D721Med (cell line): ENCODE data around the gene IQSEC2.

Experiments
- DNase-seq: peaks from one replicate; pipeline ENCODE4 v3.0.0; 2011; ENCODE audit warnings: low spot score; ENCODE audit not compliant: insufficient read length
- FAIRE-seq: peaks from 2 replicates; lab custom pipeline; 2011; peaks lifted over from hg19 to GRCh38; lab: Jason Lieb, UNC
- CTCF ChIP-seq: IDR thresholded peaks from 2 replicates; pipeline ENCODE4 v1.5.1; 2012; ENCODE audit warnings: mild to moderate bottlenecking, control low read depth; ENCODE audit not compliant: insufficient read depth; ENCODE audit errors: missing control alignments

IQSEC2 gene

GRCh38 chrX:53251307-53251706 is 30.1 kb downstream of the IQSEC2 start:
- FAIRE-seq: no peak
- DNase-seq: no peak

GRCh38 chrX:53250556-53250955 is 30.8 kb downstream of the IQSEC2 start:
- FAIRE-seq (no peak), DNase-seq (no peak)
- no peak for TF ChIP-seq CTCF

More at GRCh38 chrX:53251307-53251706, 30.1 kb downstream of the IQSEC2 start:
- TF ChIP-seq CTCF: no peak

GRCh38 chrX:53249408-53250042 is 31.9 kb downstream of the IQSEC2 start:
- no peak for TF ChIP-seq CTCF
- FAIRE-seq (no peak), DNase-seq (no peak)

GRCh38 chrX:53247928-53248327 is 33.5 kb downstream of the IQSEC2 start:
- DNase-seq (no peak), FAIRE-seq (no peak)
- TF ChIP-seq CTCF: no peak

- no peak for FAIRE-seq
- no peak for DNase-seq
- TF ChIP-seq CTCF: no peak
Observed at GRCh38 chrX:53246231-53246630, 35.2 kb downstream of the IQSEC2 start.

- DNase-seq (no peak), FAIRE-seq (no peak)
- TF ChIP-seq CTCF: no peak
Observed at GRCh38 chrX:53244610-53245009, 36.8 kb downstream of the IQSEC2 start.

GRCh38 chrX:53242310-53242709 is 39.1 kb downstream of the IQSEC2 start:
- FAIRE-seq (no peak), DNase-seq (no peak)
- no peak for TF ChIP-seq CTCF
